HG03103 (cell line): ENCODE measurements around the gene RORC.
A peak's percentile ranks its signal among the peaks of the same experiment; 100 is the strongest.
"Not testable (repeated sequence)": the region's sequence is repeated elsewhere in the genome, so short reads cannot be mapped to it uniquely, and the experiment has no call there.

ENCODE experiments used
- ATAC-seq: cut with Tn5 transposase; IDR thresholded peaks from one replicate; pipeline ENCODE4 v1.9.1; 2021; ENCODE audit warnings: low read depth; ENCODE audit not compliant: unreplicated experiment

RORC gene

DNA sequence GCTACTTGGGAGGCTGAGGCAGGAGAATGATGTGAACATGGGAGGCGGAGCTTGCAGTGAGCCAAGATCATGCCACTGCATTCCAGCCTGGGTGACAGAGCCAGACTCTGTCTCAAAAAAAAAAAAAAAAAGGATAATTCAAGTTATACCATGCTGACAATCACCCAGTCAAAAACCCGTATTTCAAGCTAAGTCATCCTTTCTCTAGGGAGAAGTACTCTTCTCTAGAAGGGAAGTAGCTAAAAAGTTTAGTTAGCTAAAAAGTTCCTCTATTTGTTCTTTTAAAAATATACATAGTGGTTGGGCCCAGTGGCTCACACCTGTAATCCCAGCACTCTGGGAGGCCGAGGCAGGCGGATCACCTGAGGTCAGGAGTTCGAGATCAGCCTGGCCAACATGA is 50.9 kb downstream of the RORC start:
- ATAC-seq, result not testable (repeated sequence)

DNA sequence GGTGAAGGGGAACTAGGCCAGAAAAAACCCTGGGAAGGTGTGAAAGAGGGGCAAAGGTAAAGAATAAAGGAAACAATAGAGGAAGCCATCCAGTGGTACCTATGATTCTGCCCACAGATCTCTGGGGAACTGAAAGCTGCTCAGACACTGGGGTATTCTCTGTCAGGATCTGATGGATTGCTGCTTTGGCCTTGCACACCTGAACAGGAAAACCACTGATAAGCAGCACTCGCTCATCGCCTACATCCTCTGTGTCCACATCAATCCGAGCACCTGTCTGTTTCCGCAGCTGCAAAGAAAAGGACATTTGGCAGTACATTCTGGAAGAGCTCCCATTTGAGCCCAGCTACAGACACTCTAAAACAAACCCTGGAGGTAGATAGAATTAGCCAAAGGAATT is 51.8 kb downstream of the RORC start:
- no peak for ATAC-seq

DNA sequence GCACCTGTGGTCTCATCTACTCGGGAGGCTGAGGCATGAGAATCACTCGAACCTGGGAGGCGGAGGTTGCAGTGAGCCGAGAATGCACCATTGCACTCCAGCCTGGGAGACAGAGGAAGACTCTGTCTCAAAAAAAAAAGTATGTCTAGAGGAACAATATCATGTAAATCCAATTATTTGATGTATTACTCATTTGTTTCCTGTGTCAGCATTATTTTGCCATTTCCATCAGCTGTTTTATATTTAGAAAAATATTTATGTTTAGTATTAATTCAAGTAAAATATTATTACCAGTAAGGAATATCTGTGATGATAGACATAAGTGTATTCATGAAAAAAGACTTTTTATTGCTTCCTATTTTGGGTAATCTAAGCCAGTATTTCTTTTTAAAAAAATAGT is 54.3 kb downstream of the RORC start:
- no peak for ATAC-seq

DNA sequence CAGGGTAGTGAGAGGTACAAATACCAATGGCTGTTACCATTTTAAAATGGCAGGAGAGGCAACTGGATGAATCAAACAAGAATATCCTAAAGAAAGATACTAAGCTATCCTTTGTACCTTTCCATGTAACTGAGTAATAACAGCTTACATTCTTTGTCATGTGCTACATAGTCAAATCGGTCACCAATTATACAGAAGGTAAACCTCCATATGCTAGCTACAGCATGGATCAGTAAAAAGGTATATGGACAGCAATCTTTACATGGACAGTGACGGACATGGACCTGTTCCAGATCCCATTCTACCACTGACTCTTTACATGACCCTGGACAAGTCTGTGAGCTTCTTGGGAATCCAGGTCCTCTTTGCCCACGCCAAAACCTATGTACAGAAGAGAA is 54.9 kb downstream of the RORC start:
- no peak for ATAC-seq

DNA sequence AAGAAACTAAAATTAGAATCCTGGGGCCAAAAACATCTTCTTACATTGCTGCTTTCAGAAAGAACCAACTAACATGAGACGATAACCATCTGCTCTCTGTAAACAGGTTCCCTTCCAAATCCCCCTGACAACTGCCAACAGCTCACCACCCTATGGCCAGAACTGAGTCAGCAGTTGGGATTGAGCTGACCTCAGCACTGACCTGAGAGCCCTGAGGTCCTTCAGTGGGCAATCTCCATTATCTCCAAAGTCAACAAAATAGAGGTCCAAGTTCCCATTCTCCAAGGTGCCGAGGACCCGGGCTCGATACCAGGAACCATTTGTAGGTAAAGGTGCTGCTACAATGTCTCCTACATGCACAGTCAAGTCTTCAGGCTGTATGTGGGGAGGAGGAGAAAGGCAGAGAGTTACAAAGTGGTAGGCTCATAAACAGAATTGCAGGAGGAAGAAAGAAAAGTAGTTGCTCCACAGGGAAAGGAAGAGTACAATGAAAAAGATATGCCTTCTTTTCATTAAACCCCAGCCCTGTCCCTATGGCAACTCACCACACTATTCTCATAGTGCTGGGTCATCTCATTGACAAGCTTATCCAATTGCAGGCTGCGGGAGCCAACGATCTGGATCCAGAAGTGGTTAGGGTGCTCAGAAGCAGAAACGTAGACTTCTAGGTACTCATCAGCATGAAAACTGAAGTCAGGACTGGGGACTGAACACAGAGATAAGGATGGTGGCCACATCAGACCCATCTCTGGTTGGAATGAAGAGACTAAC is 55.5 kb downstream of the RORC start:
- ATAC-seq, result no peak

DNA sequence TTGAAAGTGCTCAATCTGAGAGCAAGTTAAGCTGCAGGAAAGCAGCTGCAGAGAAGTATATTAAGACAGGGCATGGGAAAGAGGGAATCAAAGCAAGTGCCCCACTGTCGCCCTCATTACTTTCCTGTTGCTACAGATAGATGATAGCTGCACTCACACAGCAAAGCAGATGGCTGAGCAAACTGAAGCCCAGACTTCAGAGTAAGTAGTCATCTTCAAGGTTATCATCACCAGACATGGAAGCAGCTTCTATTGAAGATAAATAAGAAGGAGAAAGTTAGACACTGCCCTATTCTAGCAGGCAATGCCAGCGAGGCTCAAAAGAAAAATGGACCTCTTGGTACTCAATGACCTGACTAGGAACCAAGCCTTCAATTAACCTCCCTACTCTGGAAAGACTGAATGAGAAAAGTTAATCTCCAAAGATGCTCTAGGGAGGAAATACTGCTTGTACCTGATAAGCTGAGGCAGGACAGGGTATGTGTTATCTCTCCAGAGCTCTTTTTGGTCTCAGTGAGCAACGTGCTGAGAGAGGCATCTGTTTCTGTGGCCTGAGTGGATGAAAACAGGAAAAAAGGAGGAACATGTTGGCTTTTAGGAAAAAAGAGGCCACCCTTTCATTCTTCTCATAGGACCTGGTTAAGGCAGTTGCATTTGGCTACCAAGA is 57.2 kb downstream of the RORC start:
- ATAC-seq, result no peak

DNA sequence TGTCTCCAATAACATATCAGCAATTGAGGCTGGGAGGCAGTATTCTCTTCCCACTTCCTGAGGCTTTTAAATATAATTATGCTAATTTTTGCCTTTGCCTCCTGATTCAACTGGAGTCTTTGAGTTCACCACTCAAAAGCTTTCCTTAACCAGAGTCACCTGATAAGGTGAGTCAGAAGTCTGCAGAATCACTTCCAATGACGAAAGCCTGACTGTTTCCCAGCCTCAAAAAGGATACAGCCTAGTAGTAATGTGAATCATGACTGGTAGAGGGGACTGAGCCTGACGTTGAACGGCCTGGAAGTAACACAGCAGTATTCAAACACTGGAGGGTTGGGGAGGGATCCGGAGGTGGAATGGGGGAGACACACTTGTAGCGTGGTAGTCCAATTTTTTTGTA is 57.9 kb downstream of the RORC start:
- ATAC-seq, result no peak

DNA sequence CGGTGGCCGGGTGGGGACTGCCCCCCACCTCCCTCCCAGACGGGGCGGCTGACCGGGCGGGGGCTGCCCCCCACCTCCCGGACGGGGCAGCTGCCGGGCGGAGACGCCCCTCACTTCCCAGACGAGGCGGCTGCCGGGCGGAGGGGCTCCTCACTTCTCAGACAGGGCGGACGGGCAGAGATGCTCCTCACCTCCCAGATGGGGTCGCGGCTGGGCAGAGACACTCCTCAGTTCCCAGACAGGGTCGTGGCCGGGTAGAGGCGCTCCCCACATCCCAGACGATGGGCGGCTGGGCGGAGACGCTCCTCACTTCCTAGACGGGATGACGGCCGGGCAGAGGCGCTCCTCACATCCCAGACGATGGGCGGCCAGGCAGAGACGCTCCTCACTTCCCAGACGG is 62.3 kb downstream of the RORC start:
- not testable (repeated sequence) for ATAC-seq

DNA sequence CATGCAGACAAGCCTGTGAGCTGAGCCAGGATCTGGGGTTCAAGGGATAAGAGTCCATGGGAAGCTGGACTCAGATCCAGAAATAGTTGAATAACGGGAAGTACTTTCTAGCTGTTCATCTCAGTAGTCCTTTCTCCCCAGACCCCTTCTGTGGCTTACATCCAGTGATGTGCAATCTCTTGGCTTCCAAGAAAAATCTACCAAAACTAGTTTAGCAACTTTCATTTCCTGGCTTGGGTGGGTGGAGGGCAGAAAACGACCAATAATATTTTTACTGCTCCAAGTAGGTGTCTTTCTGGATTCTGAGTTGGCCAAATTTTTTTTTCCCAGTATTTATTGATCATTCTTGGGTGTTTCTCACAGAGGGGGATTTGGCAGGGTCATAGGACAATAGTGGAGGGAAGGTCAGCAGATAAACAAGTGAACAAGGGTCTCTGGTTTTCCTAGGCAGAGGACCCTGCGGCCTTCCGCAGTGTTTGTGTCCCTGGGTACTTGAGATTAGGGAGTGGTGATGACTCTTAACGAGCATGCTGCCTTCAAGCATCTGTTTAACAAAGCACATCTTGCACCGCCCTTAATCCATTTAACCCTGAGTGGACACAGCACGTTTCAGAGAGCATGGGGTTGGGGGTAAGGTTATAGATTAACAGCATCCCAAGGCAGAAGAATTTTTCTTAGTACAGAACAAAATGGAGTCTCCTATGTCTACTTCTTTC is 63.1 kb downstream of the RORC start:
- ATAC-seq, result not testable (repeated sequence)

DNA sequence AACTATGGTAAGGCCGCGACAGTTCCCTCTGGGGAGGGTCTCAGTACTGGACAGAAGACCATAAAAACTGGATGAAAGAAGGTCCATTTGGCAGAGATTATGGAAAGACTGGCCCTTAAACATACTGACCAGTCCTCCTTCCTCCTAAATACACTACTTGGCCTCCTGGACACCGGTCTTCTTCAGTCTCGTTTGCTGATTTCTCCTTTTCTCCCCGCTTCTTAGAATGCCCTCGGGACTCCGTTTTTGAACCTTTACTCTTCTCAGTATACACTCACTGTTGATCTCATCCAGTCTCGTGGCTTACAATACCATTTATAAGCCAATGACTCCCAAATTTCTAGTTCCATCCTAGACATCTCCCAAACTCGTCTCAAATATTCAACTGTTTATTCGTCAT is 67.6 kb downstream of the RORC start:
- no peak for ATAC-seq

DNA sequence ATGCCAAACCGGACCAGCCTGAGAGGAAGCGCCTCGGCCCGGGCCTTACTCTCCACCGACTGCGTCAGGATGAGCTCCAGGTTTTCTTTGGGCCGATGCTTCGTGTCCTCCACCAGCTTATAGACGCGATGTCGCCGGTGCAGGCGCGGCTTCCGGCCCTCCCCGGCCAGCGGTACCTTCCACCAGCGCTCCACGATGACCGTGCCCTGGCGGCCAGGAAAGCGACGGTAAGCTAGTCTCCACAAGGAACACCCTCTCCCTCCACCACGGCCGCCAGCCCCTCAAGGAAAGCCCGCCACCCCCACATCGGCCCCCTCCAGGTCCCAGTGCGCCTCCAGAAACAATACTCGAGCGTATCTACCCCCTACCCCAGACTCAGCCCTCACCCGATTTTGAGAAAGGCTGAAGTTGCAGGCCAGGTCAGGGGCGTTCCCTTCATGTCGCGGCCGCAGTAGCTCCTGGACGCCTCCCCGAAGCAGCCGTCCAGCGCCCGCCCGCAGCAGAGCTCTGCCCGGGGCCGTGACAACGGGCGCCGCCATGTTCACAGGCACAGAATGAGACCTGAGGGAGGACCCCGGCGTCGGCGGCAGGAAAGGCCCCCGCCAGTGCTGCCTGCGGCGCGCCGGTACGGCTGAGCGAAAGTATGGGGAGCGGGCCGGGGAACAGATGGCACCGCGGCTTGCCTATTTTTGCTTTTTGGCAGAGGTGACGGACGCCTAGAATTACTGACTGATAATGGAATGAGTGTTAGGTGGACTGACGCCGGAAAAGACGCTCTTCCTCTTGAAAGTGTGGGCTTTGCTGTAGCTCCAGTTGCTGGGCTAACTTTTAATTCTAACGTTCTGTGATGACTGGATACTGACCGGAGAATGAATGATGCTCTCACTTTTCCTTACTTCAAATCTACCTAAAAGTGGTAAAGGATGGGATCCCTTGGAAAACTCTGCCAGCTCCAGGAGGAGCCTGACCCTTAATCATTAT is 68.4 kb downstream of the RORC start, which contains the start of gene MRPL9:
MRPL9 (minus strand) TSS at position 556 of the 981 bp plus-strand sequence; CDS start at position 539, 17 bp downstream.
- ATAC-seq, result peak; percentile 85

DNA sequence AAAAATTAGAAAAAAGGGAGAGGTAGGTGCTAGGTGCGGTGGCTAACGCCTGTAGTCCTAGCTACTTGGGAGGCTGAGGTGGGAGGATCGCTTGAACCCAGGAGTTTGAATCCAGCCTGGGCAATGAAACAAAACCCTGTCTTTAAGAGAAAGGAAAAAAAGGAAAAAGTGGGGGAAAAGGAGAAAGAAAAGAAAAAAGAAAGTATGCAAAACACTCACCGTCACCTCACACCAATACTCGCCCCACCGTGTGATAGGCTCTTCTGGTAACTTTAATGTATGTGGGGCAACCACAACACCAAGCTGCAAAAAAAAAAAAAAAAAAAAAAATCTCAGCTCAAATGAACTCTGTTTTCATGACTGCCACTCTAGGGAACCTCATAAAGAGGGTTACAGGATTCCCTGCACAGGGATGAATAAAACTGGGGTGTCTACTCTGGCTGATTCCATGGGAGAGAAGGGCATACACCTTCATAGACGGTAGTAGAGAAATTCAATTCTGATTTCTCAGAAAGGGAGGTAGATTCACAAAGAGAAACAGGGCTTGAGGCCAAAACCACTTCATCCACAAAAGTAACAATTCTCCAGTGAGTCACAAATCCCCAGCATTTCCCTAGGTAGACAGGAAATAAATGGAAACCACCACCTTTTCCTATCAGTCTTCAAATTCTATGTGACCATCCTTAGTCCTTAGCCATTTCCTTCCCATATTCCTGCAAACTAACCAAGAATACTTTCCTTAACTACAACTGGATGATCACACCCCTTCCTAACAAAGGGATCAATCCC is 70.8 kb downstream of the RORC start:
- no peak for ATAC-seq

DNA sequence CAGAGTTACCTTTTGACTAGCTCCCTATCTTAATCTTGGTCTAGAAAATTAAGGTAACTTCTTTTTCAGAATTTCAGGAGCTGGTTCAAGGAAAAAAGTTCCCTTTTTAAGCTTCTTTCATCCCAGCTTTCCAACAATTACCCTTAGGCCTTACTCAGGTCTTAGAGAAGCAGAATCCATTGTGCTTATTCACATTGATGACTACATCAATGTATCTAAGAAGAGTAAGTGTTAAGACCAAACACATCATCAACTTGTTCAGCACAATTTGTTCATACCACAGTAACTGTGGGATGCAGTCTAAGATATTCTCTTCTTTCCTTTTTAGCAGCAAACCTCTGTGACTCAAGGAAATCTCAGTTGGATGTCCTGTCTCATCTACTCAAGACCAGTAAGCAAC is 72.4 kb downstream of the RORC start:
- no peak for ATAC-seq

DNA sequence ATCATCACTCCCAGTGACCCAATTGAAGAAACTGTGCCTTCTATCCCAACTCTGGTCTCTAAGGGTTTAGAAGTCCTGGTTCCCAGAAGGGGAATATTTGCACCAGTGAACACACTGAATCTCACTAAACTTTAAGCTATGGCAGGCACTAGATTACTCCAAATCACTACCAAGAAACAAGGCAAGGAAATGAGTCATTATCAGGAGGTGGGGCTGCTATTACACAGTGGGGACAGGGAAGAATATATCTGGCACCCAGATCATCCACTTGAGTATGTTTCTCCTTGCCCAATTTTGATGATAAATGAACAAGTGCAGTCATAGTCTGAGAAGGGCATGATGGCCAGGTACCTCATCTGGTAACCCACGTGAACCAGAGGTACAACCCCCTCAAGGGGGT is 75.3 kb downstream of the RORC start:
- no peak for ATAC-seq
